HG02981 (cell line): ENCODE measurements around the gene FNBP1.
"Not testable (repeated sequence)": the region's sequence is repeated elsewhere in the genome, so short reads cannot be mapped to it uniquely, and the experiment has no call there.

Experiments
- ATAC-seq: cut with Tn5 transposase; IDR thresholded peaks from one replicate; pipeline ENCODE4 v1.9.1; 2021; ENCODE audit warnings: mild to moderate bottlenecking, moderate library complexity; ENCODE audit not compliant: unreplicated experiment

FNBP1 gene

GRCh38 chr9:129962889-129963703 lies 79.9 kb downstream of the FNBP1 start:
- peak; percentile 90 for ATAC-seq

- no peak for ATAC-seq
Measured at GRCh38 chr9:129962451-129962864, 80.5 kb downstream of the FNBP1 start.

GRCh38 chr9:129958796-129959195 lies 84.2 kb downstream of the FNBP1 start:
- no peak for ATAC-seq

GRCh38 chr9:129954868-129955550 lies 88.0 kb downstream of the FNBP1 start:
- ATAC-seq, result no peak

- ATAC-seq, result no peak
Measured at GRCh38 chr9:129953736-129954135, 89.3 kb downstream of the FNBP1 start.

GRCh38 chr9:129952337-129952736 lies 90.7 kb downstream of the FNBP1 start:
- no peak for ATAC-seq

GRCh38 chr9:129949821-129950220 lies 93.2 kb downstream of the FNBP1 start:
- ATAC-seq, result no peak

- not testable (repeated sequence) for ATAC-seq
Measured at GRCh38 chr9:129948626-129949025, 94.4 kb downstream of the FNBP1 start.

- ATAC-seq, result no peak
Measured at GRCh38 chr9:129946246-129946995, 96.6 kb downstream of the FNBP1 start.

GRCh38 chr9:129945314-129945713 lies 97.7 kb downstream of the FNBP1 start:
- no peak for ATAC-seq

GRCh38 chr9:129944506-129945116 lies 98.4 kb downstream of the FNBP1 start:
- ATAC-seq, result no peak

- no peak for ATAC-seq
Measured at GRCh38 chr9:129939431-129939830, 103.6 kb downstream of the FNBP1 start.

GRCh38 chr9:129938291-129938979 lies 104.6 kb downstream of the FNBP1 start:
- ATAC-seq, result no peak

- ATAC-seq, result not testable (repeated sequence)
Measured at GRCh38 chr9:129937879-129938278, 105.1 kb downstream of the FNBP1 start.

- ATAC-seq, result no peak
Measured at GRCh38 chr9:129936222-129936621, 106.8 kb downstream of the FNBP1 start.

- ATAC-seq, result no peak
Measured at GRCh38 chr9:129934780-129935179, 108.2 kb downstream of the FNBP1 start.

GRCh38 chr9:129934041-129934591 lies 108.9 kb downstream of the FNBP1 start:
- no peak for ATAC-seq

- ATAC-seq, result no peak
Measured at GRCh38 chr9:129933185-129934040, 109.6 kb downstream of the FNBP1 start.
